RWPE2 (cell line): Measurements from ENCODE around the gene ZNF362.

Experiments
- ATAC-seq: fragments of 200-7000 bp; cut with Tn5 transposase; 3 replicates; pipeline ENCODE4 v1.9.1; 2021; ENCODE audit warnings: low read depth
- DNase-seq: peaks from one replicate; pipeline ENCODE4 v3.0.0-alpha.2; 2020; ENCODE audit warnings: low spot score
- H3K27ac ChIP-seq: fragments of 450-650 bp; 2 replicates; pipeline ENCODE4 v1.5.1; 2017; ENCODE audit warnings: mild to moderate bottlenecking; ENCODE audit not compliant: poor library complexity, severe bottlenecking
- H3K27me3 ChIP-seq: fragments of 250-450 bp; sonication (Bioruptor Pico); 2 replicates; pipeline ENCODE4 v1.5.1; 2021; ENCODE audit warnings: mild to moderate bottlenecking, moderate library complexity; ENCODE audit not compliant: insufficient read depth, poor library complexity, severe bottlenecking
- H3K36me3 ChIP-seq: fragments of 250-450 bp; sonication (Bioruptor Pico); 2 replicates; pipeline ENCODE4 v1.5.1; 2020; ENCODE audit warnings: low read depth, mild to moderate bottlenecking, moderate library complexity
- H3K4me1 ChIP-seq: fragments of 250-450 bp; sonication (Bioruptor Pico); 2 replicates; pipeline ENCODE4 v1.5.1; 2021; ENCODE audit warnings: mild to moderate bottlenecking, moderate library complexity; ENCODE audit not compliant: insufficient read depth, poor library complexity, severe bottlenecking
- H3K4me3 ChIP-seq: fragments of 250-450 bp; sonication (Bioruptor Pico); 2 replicates; pipeline ENCODE4 v1.5.1; 2021; ENCODE audit warnings: mild to moderate bottlenecking, moderate library complexity; ENCODE audit not compliant: severe bottlenecking
- H3K9me3 ChIP-seq: fragments of 250-450 bp; sonication (Bioruptor Pico); 2 replicates; pipeline ENCODE4 v1.5.1; 2021; ENCODE audit warnings: mild to moderate bottlenecking, moderate library complexity; ENCODE audit not compliant: severe bottlenecking
- CTCF ChIP-seq: fragments of 450-650 bp; IDR thresholded peaks from one replicate; pipeline ENCODE4 v1.5.1; 2017; ENCODE audit warnings: mild to moderate bottlenecking, moderate library complexity; ENCODE audit not compliant: poor library complexity, severe bottlenecking

Gene ZNF362

GRCh38 chr1:33268927-33269610, 12.8 kb downstream of the ZNF362 start:
- H3K27me3 ChIP-seq = no peaks in the 10 kb centered on the region
- ATAC-seq (no peak), DNase-seq (no peak)
- no peaks in the 10 kb centered on the region for H3K9me3 ChIP-seq
- H3K27ac ChIP-seq = no peak overlapping the region
- no peak overlapping the region for H3K4me3 ChIP-seq
- peaks cover 8% of the 10 kb centered on the region for H3K36me3 ChIP-seq
- no peak for TF ChIP-seq CTCF
- no peaks in the 10 kb centered on the region for H3K4me1 ChIP-seq

- no peak overlapping the region for H3K27ac ChIP-seq
- no peaks in the 10 kb centered on the region for H3K4me1 ChIP-seq
- no peaks in the 10 kb centered on the region for H3K27me3 ChIP-seq
- H3K36me3 ChIP-seq = peaks cover 8% of the 10 kb centered on the region
- no peak overlapping the region for H3K4me3 ChIP-seq
- no peak for ATAC-seq
- DNase-seq = no peak
- TF ChIP-seq CTCF = no peak
- H3K9me3 ChIP-seq = no peaks in the 10 kb centered on the region
These were observed 13.3 kb downstream of the ZNF362 start for GRCh38 chr1:33269621-33270020.

- no peak overlapping the region for H3K4me3 ChIP-seq
- no peaks in the 10 kb centered on the region for H3K4me1 ChIP-seq
- no peak for TF ChIP-seq CTCF
- DNase-seq (no peak), ATAC-seq (no peak)
- no peaks in the 10 kb centered on the region for H3K9me3 ChIP-seq
- no peaks in the 10 kb centered on the region for H3K27me3 ChIP-seq
- no peak overlapping the region for H3K27ac ChIP-seq
- H3K36me3 ChIP-seq = peaks cover 8% of the 10 kb centered on the region
These were observed 14.1 kb downstream of the ZNF362 start for GRCh38 chr1:33270379-33270778.

- H3K27ac ChIP-seq = no peak overlapping the region
- no peak overlapping the region for H3K4me3 ChIP-seq
- H3K27me3 ChIP-seq = no peaks in the 10 kb centered on the region
- ATAC-seq = no peak
- H3K9me3 ChIP-seq = no peaks in the 10 kb centered on the region
- H3K36me3 ChIP-seq = peaks cover 8% of the 10 kb centered on the region
- no peak for DNase-seq
- no peaks in the 10 kb centered on the region for H3K4me1 ChIP-seq
- no peak for TF ChIP-seq CTCF
These were observed 14.6 kb downstream of the ZNF362 start for GRCh38 chr1:33270808-33271465.
